AG04450 (cell line): Measurements from ENCODE around the gene DMGDH. TPM values are rescaled to one million over a fixed set of nuclear protein-coding genes. Genes with fewer than 3 reads are reported as not detected.

Experiments
- CTCF ChIA-PET: fragments of 300-600, 350-600 bp; formaldehyde crosslinking; extraction: SDS; loops from one replicate; lab custom pipeline; 2022; ENCODE audit warnings: antibody characterized with exemption, inconsistent platforms; lab: Charles Lee
- POLR2A ChIA-PET: fragments of 350-600 bp; formaldehyde crosslinking; extraction: SDS; loops from one replicate; lab custom pipeline; 2021; ENCODE audit warnings: antibody characterized with exemption, inconsistent platforms; lab: Yijun Ruan, JAX
- DNase-seq: peaks from one replicate; pipeline ENCODE4 v3.0.0-alpha.2; 2011; ENCODE audit warnings: low read depth, low spot score
- H3K27ac ChIP-seq: one replicate; pipeline ENCODE4 v1.5.1; 2012; ENCODE audit warnings: low read depth, low read length, control low read depth
- H3K27me3 ChIP-seq: one replicate; pipeline ENCODE4 v1.6.0; 2012; ENCODE audit warnings: low read length; ENCODE audit not compliant: control insufficient read depth, insufficient read depth
- H3K4me3 ChIP-seq: 2 replicates; pipeline ENCODE4 v1.5.1; 2011; ENCODE audit warnings: mild to moderate bottlenecking, low read depth, low read length, control low read depth
- H3K9me3 ChIP-seq: 2 replicates; pipeline ENCODE4 v1.5.1; 2012; ENCODE audit warnings: low read length; ENCODE audit not compliant: control insufficient read depth, insufficient read depth
- CTCF ChIP-seq: IDR thresholded peaks from 2 replicates; pipeline ENCODE4 v1.5.1; 2011; ENCODE audit warnings: low read depth, low read length, control low read depth, inconsistent platforms
- polyA plus RNA-seq: library from polyadenylated mRNA; depleted of rRNA; stranded (reverse); fragments of >200 nt; gene quantifications from 2 replicates; pipeline ENCODE4 v1.2.3, GENCODE V29; 2011

The DMGDH gene
- polyA plus RNA-seq, 1 experiment: 1.9 TPM

- H3K4me3 ChIP-seq: no peak overlapping the region
- TF ChIP-seq CTCF: no peak
- H3K9me3 ChIP-seq: no peaks in the 10 kb centered on the region
- no peak for DNase-seq
- CTCF ChIA-PET: interaction anchor here (0.8 kb wide), 1 partner anchor 31 kb away, joined by 3 read pairs; no protein-coding TSS in a partner anchor
- no peaks in the 10 kb centered on the region for H3K27me3 ChIP-seq
- POLR2A ChIA-PET: no interaction called here
- H3K27ac ChIP-seq: no peak overlapping the region
These were observed 12.6 kb downstream of the DMGDH start for GRCh38 chr5:79056847-79057246.

GRCh38 chr5:79055017-79055416 lies 14.5 kb downstream of the DMGDH start:
- H3K9me3 ChIP-seq: no peaks in the 10 kb centered on the region
- no peak overlapping the region for H3K4me3 ChIP-seq
- no peaks in the 10 kb centered on the region for H3K27me3 ChIP-seq
- no peak for TF ChIP-seq CTCF
- ChIA-PET POLR2A (no interaction called here), CTCF (no interaction called here)
- H3K27ac ChIP-seq: no peak overlapping the region
- DNase-seq: no peak

GRCh38 chr5:79053321-79053720 lies 16.2 kb downstream of the DMGDH start:
- Histone ChIP-seq H3K27ac (no peak overlapping the region), H3K4me3 (no peak overlapping the region), H3K27me3 (no peaks in the 10 kb centered on the region), H3K9me3 (no peaks in the 10 kb centered on the region)
- no peak for TF ChIP-seq CTCF
- no peak for DNase-seq
- ChIA-PET POLR2A (no interaction called here), CTCF (no interaction called here)

GRCh38 chr5:79050498-79050897 lies 19.0 kb downstream of the DMGDH start:
- Histone ChIP-seq H3K9me3 (no peaks in the 10 kb centered on the region), H3K27me3 (peaks cover 8% of the 10 kb centered on the region), H3K4me3 (no peak overlapping the region), H3K27ac (no peak overlapping the region)
- CTCF ChIA-PET: interaction anchor here (1.0 kb wide), 2 partner anchors 25 to 150 kb away, joined by 3 to 4 read pairs; no protein-coding TSS in a partner anchor
- TF ChIP-seq CTCF: no peak
- DNase-seq: no peak
- POLR2A ChIA-PET: no interaction called here

- ChIA-PET CTCF (interaction anchor here (1.9 to 3.3 kb wide), 2 partner anchors 23 to 85 kb away, joined by 10 to 24 read pairs; no protein-coding TSS in a partner anchor), POLR2A (no interaction called here)
These were observed 21.0 kb downstream of the DMGDH start for GRCh38 chr5:79048437-79048836.

More at GRCh38 chr5:79048437-79048836, 21.0 kb downstream of the DMGDH start:
- no peak overlapping the region for H3K27ac ChIP-seq
- no peak for TF ChIP-seq CTCF
- H3K4me3 ChIP-seq: no peak overlapping the region
- DNase-seq: no peak
- no peaks in the 10 kb centered on the region for H3K9me3 ChIP-seq
- peaks cover 12% of the 10 kb centered on the region for H3K27me3 ChIP-seq
